PC-9 (cell line): Measurements from ENCODE around the gene MAVS. TPM values are rescaled to one million over a fixed set of nuclear protein-coding genes. Genes with fewer than 3 reads are reported as not detected.
"Not testable (repeated sequence)": the region's sequence is repeated elsewhere in the genome, so short reads cannot be mapped to it uniquely, and the experiment has no call there.

Source experiments
- BruUV-seq: library from RNA; stranded (reverse); fragments of 400-500 nt; replicated peaks from 2 replicates; lab custom pipeline; 2021; lab: Mats Ljungman, UMichigan
- CTCF ChIA-PET: fragments of 300-600 bp; sonication (Branson Sonifier 250); formaldehyde crosslinking; loops from one replicate; lab custom pipeline; 2022; ENCODE audit warnings: antibody characterized with exemption; lab: Charles Lee
- POLR2A ChIA-PET: fragments of 300-600 bp; sonication (Branson Sonifier 250); formaldehyde crosslinking; loops from one replicate; lab custom pipeline; 2022; ENCODE audit warnings: antibody characterized with exemption; ENCODE audit not compliant: unreplicated experiment; lab: Charles Lee
- DNase-seq, 2 experiments: peaks; one replicate each; pipeline versions ENCODE4 v3.0.0 to v3.0.0-alpha.2; 2015 to 2022; ENCODE audit warnings: mixed read lengths in 1 of 2
- H2AFZ ChIP-seq: fragments of 200-600 bp; sonication (generic); 2 replicates; pipeline ENCODE4 v1.8.1; 2017; ENCODE audit warnings: antibody characterized with exemption
- H3F3A ChIP-seq: fragments of 200-600 bp; sonication (generic); 2 replicates; pipeline ENCODE4 v1.8.1; 2017; ENCODE audit warnings: antibody characterized with exemption, mild to moderate bottlenecking, low read depth; ENCODE audit not compliant: insufficient read depth
- H3K27ac ChIP-seq: fragments of 200-600 bp; sonication (generic); 2 replicates; pipeline ENCODE4 v1.6.1; 2016; ENCODE audit warnings: mixed run types
- H3K27me3 ChIP-seq: fragments of 200-600 bp; sonication (generic); 2 replicates; pipeline ENCODE4 v1.6.1; 2016; ENCODE audit warnings: low read depth, mixed run types; ENCODE audit not compliant: insufficient read depth
- H3K36me3 ChIP-seq: fragments of 200-600 bp; sonication (generic); 2 replicates; pipeline ENCODE4 v1.6.1; 2016; ENCODE audit warnings: low read depth, mixed run types
- H3K4me1 ChIP-seq: fragments of 200-600 bp; sonication (generic); replicated peaks from 2 replicates; pipeline ENCODE4 v1.6.1; 2016; ENCODE audit warnings: mixed run types; ENCODE audit not compliant: insufficient read depth
- H3K4me2 ChIP-seq: fragments of 200-600 bp; sonication (generic); 2 replicates; pipeline ENCODE4 v1.6.1; 2017; ENCODE audit warnings: mixed run types
- H3K4me3 ChIP-seq: fragments of 200-600 bp; sonication (generic); 2 replicates; pipeline ENCODE4 v1.6.1; 2016; ENCODE audit warnings: mixed run types
- H3K79me2 ChIP-seq: fragments of 200-600 bp; sonication (generic); 2 replicates; pipeline ENCODE4 v1.6.1; 2017; ENCODE audit warnings: low read depth, mixed run types
- H3K9me2 ChIP-seq: fragments of 200-600 bp; sonication (generic); 2 replicates; pipeline ENCODE4 v1.8.1; 2017; ENCODE audit warnings: mild to moderate bottlenecking; ENCODE audit not compliant: insufficient read depth
- H3K9me3 ChIP-seq: fragments of 200-600 bp; sonication (generic); 2 replicates; pipeline ENCODE4 v1.8.1; 2016; ENCODE audit warnings: low read depth; ENCODE audit not compliant: insufficient read depth
- H4K20me1 ChIP-seq: fragments of 200-600 bp; sonication (generic); 2 replicates; pipeline ENCODE4 v1.8.1; 2017; ENCODE audit not compliant: insufficient read depth
- CTCF ChIP-seq: fragments of 200-600 bp; sonication (generic); conservative IDR thresholded peaks from 2 replicates; pipeline ENCODE4 v1.6.1; 2017; ENCODE audit warnings: mixed run types, antibody characterized with exemption, mild to moderate bottlenecking, moderate library complexity
- EZH2 ChIP-seq: fragments of 200-600 bp; sonication (generic); IDR thresholded peaks from 2 replicates; pipeline ENCODE4 v1.8.0; 2017; ENCODE audit warnings: antibody characterized with exemption, low read depth
- intact Hi-C: fragments of 100-400 bp; cut with micrococcal nuclease; formaldehyde crosslinking; loops from one replicate; pipeline ENCODE4 v1.10.0; 2022; ENCODE audit not compliant: unreplicated experiment
- total RNA-seq: library from RNA; stranded (reverse); gene quantifications from 2 replicates; pipeline ENCODE4 v1.2.3, GENCODE V29; 2021

Gene MAVS
- total RNA-seq, 1 experiment from 2014 or later: 61.3 TPM

- H4K20me1 ChIP-seq: peaks cover 86% of the 10 kb centered on the region
- CTCF ChIA-PET: no interaction called here
These were observed 58.2 kb downstream of the MAVS start for GRCh38 chr20:3904857-3905256.

GRCh38 chr20:3906744-3907721, 60.4 kb downstream of the MAVS start:
- H3K4me1 ChIP-seq, DNase-seq, H3K4me3 ChIP-seq, H2AFZ ChIP-seq, H3K9me3 ChIP-seq, H3K9me2 ChIP-seq, H3K27ac ChIP-seq, H3K27me3 ChIP-seq, H3K4me2 ChIP-seq, BruUV-seq, intact Hi-C loops: not testable (repeated sequence)
- Histone ChIP-seq H3K36me3 (peaks cover 20% of the 10 kb centered on the region), H3K79me2 (peaks cover 99% of the 10 kb centered on the region), H3F3A (peaks cover 31% of the 10 kb centered on the region; the same call in 1 of the 2 replicates), H4K20me1 (peaks cover 80% of the 10 kb centered on the region)
- POLR2A ChIA-PET: interaction anchor here (0.7 kb wide), 1 partner anchor 32 kb away, joined by 3 read pairs; no protein-coding TSS in a partner anchor
- CTCF ChIA-PET: interaction anchor here (0.7 kb wide), 1 partner anchor 15 kb away, joined by 3 read pairs; no protein-coding TSS in a partner anchor

More at GRCh38 chr20:3904857-3905256, 58.2 kb downstream of the MAVS start:
- H3K9me3 ChIP-seq: no peaks in the 10 kb centered on the region
- no TSS peak for BruUV-seq
- peaks cover 8% of the 10 kb centered on the region; the same call in 1 of the 2 replicates for H3K36me3 ChIP-seq
- H3K4me1 ChIP-seq: peaks cover 4% of the 10 kb centered on the region; the same call in 1 of the 2 replicates
- H3K27ac ChIP-seq: no peak overlapping the region
- intact Hi-C loops: no loop called here
- H2AFZ ChIP-seq: no peak overlapping the region
- H3K79me2 ChIP-seq: peaks cover 99% of the 10 kb centered on the region
- POLR2A ChIA-PET: interaction anchor here (0.5 kb wide), 1 partner anchor 363 kb away, joined by 7 read pairs; no protein-coding TSS in a partner anchor
- no peak overlapping the region for H3K4me2 ChIP-seq
- H3K27me3 ChIP-seq: no peaks in the 10 kb centered on the region
- no peak overlapping the region for H3K4me3 ChIP-seq
- H3F3A ChIP-seq: peaks cover 27% of the 10 kb centered on the region
- H3K9me2 ChIP-seq: no peaks in the 10 kb centered on the region
- no peak for DNase-seq
- TF ChIP-seq EZH2 (no peak), CTCF (no peak)

- Histone ChIP-seq H3K27me3 (no peaks in the 10 kb centered on the region), H3K36me3 (peaks cover 26% of the 10 kb centered on the region), H3K4me3 (no peak overlapping the region), H2AFZ (no peak overlapping the region), H3K9me3 (no peaks in the 10 kb centered on the region), H3K4me2 (no peak overlapping the region), H4K20me1 (peaks cover 71% of the 10 kb centered on the region), H3K27ac (no peak overlapping the region), H3K79me2 (peaks cover 89% of the 10 kb centered on the region), H3K4me1 (no peaks in the 10 kb centered on the region), H3K9me2 (no peaks in the 10 kb centered on the region), H3F3A (peaks cover 45% of the 10 kb centered on the region; the same call in 1 of the 2 replicates)
- TF ChIP-seq CTCF (no peak), EZH2 (no peak)
- DNase-seq: no peak
- no TSS peak for BruUV-seq
- ChIA-PET CTCF (no interaction called here), POLR2A (no interaction called here)
- intact Hi-C loops: no loop called here
These were observed 62.0 kb downstream of the MAVS start for GRCh38 chr20:3908667-3909066.
